AG04449 (cell line): ENCODE data around the gene ACOX3.

ENCODE experiments used
- CTCF ChIA-PET: fragments of 350-600 bp; formaldehyde crosslinking; extraction: SDS; loops from one replicate; lab custom pipeline; 2021; ENCODE audit warnings: antibody characterized with exemption; lab: Yijun Ruan, JAX
- POLR2A ChIA-PET: fragments of 400-600, 350-600 bp; formaldehyde crosslinking; extraction: SDS; loops from one replicate; lab custom pipeline; 2020; ENCODE audit warnings: antibody characterized with exemption, inconsistent platforms; lab: Yijun Ruan, JAX
- DNase-seq: peaks from one replicate; pipeline ENCODE4 v3.0.0-alpha.2; 2010; ENCODE audit warnings: low read depth, low spot score
- H3K4me3 ChIP-seq: 2 replicates; pipeline ENCODE4 v1.5.1; 2011; ENCODE audit warnings: low read depth, mild to moderate bottlenecking, control low read depth, low read length
- CTCF ChIP-seq: IDR thresholded peaks from one replicate; pipeline ENCODE4 v1.5.1; 2011; ENCODE audit warnings: mild to moderate bottlenecking, moderate library complexity, low read length, control low read depth, inconsistent platforms; ENCODE audit not compliant: insufficient read depth; ENCODE audit errors: missing control alignments

ACOX3 gene

GRCh38 chr4:8477676-8478075, 37.2 kb upstream of the ACOX3 start:
- CTCF ChIA-PET: interaction anchor here (0.8 to 1.3 kb wide), 2 partner anchors 9 to 11 kb away, joined by 3 read pairs; no protein-coding TSS in a partner anchor
- TF ChIP-seq CTCF: no peak
- POLR2A ChIA-PET: no interaction called here
- no peak overlapping the region for H3K4me3 ChIP-seq
- no peak for DNase-seq

- POLR2A ChIA-PET: no interaction called here
- no peak overlapping the region for H3K4me3 ChIP-seq
- CTCF ChIA-PET: interaction anchor here (1.3 kb wide), 1 partner anchor 10 kb away, joined by 3 read pairs; no protein-coding TSS in a partner anchor
- TF ChIP-seq CTCF: no peak
- DNase-seq: no peak
Measured at GRCh38 chr4:8477095-8477635, 36.6 kb upstream of the ACOX3 start.

GRCh38 chr4:8475751-8476575, 35.4 kb upstream of the ACOX3 start:
- DNase-seq: no peak
- no peak overlapping the region for H3K4me3 ChIP-seq
- CTCF ChIA-PET: interaction anchor here (1.2 kb wide), 1 partner anchor 131 kb away, joined by 3 read pairs; no protein-coding TSS in a partner anchor
- POLR2A ChIA-PET: no interaction called here
- no peak for TF ChIP-seq CTCF

GRCh38 chr4:8474856-8475255, 34.3 kb upstream of the ACOX3 start:
- no peak overlapping the region for H3K4me3 ChIP-seq
- POLR2A ChIA-PET: no interaction called here
- CTCF ChIA-PET: interaction anchor here (9.1 to 9.9 kb wide), 2 partner anchors 116 to 126 kb away, joined by 121 to 202 read pairs; partner anchors contain the start of gene CPZ
- TF ChIP-seq CTCF: no peak
- no peak for DNase-seq

GRCh38 chr4:8473920-8474590, 33.5 kb upstream of the ACOX3 start:
- ChIA-PET POLR2A (interaction anchor here (2.2 kb wide), 1 partner anchor 119 kb away, joined by 12 read pairs; the partner anchor contains the start of gene CPZ), CTCF (interaction anchor here (1.3 to 9.9 kb wide), 4 partner anchors 104 to 133 kb away, joined by 3 to 202 read pairs (median 63); partner anchors contain the start of gene CPZ)
- no peak overlapping the region for H3K4me3 ChIP-seq
- TF ChIP-seq CTCF: no peak
- DNase-seq: no peak
